ENCODE data around the gene WTIP.
"Not testable (repeated sequence)": the region's sequence is repeated elsewhere in the genome, so short reads cannot be mapped to it uniquely, and the experiment has no call there.

The WTIP gene

DNA sequence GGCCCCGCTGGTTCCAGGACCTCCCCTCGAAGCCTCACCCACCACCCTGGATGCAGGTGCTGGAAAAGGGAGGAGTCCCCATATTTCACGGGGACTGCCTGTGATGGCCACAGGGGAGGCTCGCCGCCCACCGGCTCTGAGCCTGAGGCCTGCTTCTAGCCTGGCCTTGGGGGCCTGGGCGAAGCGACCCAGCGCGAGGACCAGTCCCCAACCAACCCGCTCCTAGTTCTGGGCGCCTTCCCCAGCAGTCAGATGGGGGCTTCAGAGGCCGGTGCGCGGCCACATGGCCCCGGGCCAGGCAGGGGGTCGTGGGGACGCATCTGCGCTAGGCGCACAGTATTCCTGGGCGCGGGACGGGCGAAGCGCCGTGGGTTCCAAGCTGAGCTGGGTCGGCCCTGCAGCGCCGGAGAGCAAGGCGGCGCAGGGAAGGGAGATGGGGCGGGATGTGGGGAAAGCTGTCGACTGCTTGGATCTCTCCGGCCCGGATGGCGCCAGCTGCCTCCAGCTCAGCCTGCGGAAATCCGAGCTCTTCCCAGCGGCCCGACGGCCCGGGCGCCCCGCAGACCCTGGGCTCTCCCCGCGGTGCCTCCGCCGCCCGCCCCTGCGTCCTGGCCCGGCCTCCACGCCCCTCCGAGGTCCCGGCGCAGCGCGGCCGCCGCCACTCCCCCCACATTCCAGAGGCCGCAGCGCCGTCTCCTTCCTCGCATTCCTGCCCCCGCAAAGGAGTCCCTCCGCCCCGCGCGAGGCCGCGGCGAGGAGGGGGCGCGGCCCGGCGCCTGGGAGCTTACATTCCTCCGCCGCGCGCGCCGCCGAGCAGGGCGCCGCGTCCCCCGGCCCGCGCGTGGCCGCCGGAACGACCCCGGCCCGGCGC is at the start of gene WTIP:
Gene WTIP, plus strand, starts transcription at position 788 of the 871 bp plus-strand sequence. CDS start 217 bp downstream, outside the sequence.
- DNase-seq = no peak

- no peak for DNase-seq
These were observed 48.8 kb upstream of the WTIP start for GRCh38 chr19:34432797-34433196.

- DNase-seq = no peak
These were observed 44.8 kb upstream of the WTIP start for GRCh38 chr19:34436716-34437115.

DNA sequence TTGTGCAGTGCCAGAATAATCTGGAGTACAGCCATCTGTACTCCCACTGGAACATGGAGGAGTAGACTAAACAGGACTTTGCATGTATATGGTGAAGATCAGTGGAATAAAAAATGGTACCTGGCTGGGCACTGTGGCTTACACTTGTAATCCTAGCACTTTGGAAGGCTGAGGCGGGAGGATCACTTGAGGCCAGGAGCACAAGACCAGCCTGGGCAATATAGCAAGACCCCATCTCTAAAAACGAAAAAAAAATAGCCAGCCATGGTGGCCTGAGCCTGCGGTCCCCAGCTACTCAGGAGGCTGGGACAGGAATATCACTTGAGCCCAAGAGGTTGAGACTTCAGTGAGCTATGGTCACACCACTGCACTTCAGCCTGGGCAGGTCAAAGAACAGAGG is 33.4 kb upstream of the WTIP start:
- no peak for DNase-seq

- no peak for DNase-seq
These were observed 28.8 kb upstream of the WTIP start for GRCh38 chr19:34452723-34453122.

GRCh38 chr19:34454091-34454490 is 27.5 kb upstream of the WTIP start:
- DNase-seq = no peak

GRCh38 chr19:34454685-34455084 is 26.9 kb upstream of the WTIP start:
- no peak for DNase-seq

- not testable (repeated sequence) for DNase-seq
These were observed 25.6 kb upstream of the WTIP start for GRCh38 chr19:34455783-34456480.

GRCh38 chr19:34457446-34457845 is 24.1 kb upstream of the WTIP start:
- DNase-seq = no peak

GRCh38 chr19:34458677-34459076 is 22.9 kb upstream of the WTIP start:
- no peak for DNase-seq

GRCh38 chr19:34459614-34460013 is 21.9 kb upstream of the WTIP start:
- peak; percentile 68 for DNase-seq

DNA sequence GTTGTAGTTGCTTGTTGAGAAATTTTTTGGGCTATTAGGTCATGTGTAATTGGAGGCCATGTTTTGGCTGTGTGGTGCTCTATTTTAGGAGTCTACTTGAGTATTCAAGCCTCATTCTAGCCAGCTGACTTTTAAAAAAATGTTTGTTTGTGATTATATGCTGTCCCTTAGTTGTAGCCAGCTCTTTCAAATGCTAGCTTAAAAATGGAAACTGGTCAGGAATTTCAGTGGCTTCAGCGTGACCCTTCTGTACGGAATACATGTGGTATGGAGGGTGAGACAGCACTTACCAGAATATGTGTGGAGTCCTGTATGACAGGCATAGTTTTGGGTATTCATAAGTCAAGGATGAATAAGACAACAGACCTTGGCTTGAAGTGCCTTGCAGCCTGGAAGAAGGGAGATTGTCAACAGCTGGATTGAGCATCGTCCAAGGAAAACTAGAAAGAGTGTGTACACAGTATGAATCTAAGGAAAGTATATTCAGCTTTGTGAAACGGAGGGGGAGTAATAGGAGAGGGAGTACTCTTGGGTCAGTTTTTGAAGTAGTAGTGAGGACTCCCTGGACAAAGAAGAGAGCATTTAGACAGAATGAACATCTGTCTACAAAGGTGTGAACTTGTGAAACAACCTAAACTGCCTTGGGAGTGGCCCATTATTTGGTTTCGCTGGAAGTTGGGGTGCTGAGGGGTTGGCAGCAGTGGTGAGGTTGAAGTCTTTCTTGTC is 20.0 kb upstream of the WTIP start:
- no peak for DNase-seq

DNA sequence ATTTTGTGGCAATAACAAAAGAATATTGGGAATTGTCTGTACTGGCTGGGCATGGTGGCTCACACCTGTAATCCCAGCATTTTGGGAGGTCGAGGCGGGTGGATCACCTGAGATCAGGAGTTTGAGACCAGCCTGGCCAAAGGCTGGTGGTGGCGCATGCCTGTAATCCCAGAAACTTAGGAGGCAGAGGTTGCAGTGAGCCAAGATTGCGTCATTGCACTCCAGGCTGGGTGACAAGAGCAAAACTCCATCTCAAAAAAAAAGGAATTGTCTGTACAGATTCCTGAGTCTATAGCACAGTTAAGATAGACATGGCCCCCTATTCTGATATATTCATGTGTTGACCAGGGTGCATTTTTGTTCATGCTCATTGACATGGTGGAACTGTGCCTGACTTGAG is 16.8 kb upstream of the WTIP start:
- DNase-seq = not testable (repeated sequence)

DNA sequence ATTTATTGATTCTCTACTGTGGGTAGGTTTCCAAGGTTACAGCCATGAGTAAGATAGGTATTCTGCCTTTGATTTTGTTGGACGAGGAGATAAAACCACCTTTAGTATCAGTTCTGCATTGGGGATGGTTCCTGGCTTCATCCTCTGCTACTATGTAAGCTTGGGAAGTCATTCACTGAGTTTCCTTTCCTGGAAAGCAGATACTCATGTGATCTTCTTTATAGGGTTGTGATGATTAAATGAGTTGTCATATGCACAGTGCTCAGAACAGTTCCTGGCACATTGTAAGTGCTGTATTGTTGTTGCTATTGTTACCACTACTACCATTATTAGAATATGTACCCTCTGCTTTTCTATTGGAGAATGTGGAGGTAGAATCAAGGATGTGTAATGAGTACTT is 13.1 kb upstream of the WTIP start:
- no peak for DNase-seq

DNA sequence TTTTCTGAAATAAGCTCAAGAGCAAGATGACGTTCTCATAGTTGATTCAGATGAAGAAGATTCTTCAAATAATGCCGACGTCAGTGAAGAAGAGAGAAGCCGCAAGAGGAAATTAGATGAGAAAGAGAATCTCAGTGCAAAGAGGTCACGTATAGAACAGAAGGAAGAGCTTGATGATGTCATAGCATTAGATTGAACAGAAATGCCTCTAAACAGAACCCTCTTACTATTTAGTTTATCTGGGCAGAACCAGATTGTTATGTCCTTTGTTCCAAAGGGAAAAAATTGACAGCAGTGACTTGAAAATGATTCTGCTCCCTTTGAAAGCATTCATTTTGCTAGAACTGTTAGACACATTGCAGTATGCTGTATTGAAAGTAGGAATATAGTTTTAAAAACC is 12.5 kb upstream of the WTIP start:
- DNase-seq = not testable (repeated sequence)

DNA sequence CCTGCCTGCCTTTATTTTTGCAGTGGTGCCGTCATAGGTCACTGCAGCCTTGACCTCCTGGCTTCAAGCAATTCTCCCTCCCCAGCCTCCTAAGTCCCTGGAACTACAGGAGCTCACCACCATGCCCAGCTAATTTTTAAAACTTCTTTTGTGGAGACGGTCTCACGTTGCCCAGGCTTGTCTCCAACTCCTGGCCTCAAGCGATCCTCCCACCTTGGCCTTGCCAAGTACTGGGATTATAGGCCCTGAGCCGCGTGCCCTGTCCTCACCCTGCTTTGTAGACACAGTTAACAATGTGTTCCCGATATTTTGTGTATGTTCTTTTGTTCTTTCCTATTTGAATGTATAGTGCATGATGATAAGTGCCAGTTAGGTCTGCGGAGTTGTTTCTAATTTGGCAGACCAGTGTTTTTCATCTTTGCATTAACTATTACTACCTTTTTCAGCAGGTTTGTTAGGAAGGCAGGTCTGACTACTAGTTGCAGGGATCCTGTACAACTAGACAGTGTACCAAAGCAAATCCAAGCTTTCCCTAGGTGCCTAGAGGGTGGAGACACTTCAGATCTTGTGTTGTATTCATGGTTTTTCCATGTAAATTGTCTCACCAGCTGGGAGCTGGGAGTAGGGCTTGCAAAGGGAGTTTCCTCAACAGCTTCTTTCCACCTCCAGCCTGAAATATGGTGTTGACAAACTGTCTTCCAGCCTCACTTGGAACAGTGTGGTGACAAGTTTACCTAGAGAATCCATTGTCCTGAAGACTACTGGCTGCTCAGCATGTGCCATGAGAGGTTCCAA is 9.5 kb upstream of the WTIP start:
- DNase-seq = no peak

DNA sequence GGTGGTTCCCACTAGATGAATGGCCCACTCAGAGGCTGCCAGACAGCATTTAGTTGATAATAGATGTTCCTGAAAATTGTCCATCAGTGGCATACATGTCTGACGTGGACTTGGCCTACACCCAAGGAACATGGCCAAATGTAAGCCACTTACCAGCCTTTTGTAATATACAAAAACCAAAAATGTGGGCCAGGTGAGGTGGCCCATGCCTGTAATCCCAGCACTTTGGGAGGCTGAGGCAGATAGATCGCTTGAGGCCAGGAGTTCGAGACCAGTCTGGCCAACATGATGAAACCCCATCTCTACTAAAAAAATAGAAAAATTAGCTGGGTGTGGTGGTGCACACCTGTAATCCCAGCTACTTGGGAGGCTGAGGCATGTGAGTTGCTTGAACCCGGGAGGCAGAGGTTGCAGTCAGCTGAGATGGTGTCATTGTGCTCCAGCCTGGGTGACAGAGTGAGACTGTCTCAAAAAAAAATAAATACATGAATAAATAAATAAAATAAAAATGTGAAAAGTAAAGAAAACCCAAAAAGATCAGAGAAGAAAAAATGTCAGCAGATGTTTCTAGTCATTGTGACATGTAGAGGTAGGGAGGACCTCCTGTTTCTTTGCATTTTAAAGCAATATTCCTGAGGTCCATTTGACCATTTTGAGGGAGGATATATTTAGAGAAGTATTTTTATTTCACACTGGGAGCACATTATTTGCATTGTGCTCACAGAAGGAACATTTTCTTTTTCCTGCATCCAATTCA is 7.1 kb upstream of the WTIP start:
- peak; percentile 44 for DNase-seq

DNA sequence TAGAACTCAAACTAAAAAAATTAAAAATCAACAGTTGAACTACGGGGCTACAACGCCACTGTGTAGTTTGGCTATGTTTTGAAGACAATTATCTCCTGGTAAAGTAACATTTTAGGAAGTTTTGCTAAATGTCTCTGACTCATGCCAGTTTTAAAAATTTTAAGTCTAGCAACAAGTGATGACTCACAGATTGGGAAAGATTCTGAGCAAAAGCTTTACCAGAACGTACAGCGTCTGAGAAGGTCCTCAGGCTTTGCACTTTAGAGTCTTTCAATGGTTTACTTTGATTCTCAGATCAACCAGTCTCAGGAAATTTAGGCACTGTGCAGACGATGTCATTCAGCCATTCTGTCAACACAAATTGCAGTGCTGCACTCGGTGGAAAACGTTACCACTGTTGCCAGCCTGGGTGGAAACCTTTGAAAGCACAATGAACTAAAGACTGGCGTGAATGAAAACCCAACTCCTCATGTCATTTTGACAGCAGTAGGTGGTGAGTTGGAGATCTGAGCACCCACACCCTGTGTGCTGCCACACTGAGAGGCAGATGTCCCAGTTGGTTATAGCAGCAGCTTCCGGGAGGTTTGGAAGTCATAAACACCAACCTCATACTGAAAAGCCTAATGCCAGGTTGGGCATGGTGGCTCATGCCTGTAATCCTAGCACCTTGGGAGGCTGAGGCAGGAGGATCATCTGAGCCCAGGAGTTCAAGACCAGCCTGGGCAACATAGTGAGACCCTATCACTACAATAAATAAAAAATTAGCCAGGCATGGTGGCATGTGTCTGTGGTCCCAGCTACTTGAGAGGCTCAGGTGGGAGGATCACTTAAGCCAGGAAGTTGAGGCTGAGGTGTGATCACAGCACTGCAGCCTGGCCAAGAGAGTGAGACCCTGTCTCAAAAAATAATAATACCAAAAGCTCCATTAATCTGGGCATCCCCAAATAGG is 6.3 kb upstream of the WTIP start:
- no peak for DNase-seq

DNA sequence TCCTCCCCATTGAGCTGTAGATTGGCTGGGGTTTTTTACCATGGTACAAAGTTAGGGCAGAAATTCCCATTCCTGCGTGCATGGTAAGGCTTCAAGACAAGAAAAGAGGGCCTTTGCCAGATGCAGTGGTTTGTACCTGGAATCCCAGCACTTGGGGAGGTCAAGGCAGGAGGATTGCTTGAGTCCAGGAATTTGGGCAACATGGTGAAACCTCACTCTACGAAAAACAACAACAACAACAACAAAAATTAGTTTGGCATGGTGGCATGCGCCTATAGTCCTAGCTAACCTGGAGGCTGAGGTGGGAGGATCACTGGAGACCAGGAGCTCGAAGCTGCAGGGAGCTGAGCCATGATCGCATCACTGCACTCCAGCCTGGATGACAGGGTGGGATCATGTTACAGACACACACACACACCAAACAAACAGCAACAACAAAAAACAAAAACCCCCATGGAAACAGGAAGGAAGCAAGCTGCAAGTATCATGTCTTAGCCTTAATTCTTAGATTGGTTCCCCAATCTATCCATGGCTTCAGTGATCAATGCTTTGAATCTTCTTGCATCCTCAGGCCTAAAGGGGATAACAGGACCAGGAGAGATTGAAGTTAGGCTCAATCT is 5.5 kb upstream of the WTIP start:
- DNase-seq = no peak

GRCh38 chr19:34478496-34478895 is 3.1 kb upstream of the WTIP start:
- DNase-seq = not testable (repeated sequence)
